Right atrium auricular region (tissue), 2 donors: Measurements from ENCODE around the gene FAM171A1. TPM values are rescaled to one million over a fixed set of nuclear protein-coding genes. Genes with fewer than 3 reads are reported as not detected.
A peak's percentile ranks its signal among the peaks of the same experiment; 100 is the strongest.

Experiments
- DNase-seq: peaks from one replicate; pipeline ENCODE4 v3.0.0-alpha.2; 2019; ENCODE audit warnings: low spot score
- H3K27ac ChIP-seq, 2 donors: fragments of 200-600 bp; sonication (generic); 1 replicate in 1 of 2; 2 replicates in 1 of 2; pipeline ENCODE4 v1.5.1; 2016 to 2019
- H3K27me3 ChIP-seq, 2 donors: fragments of 200-600 bp; sonication (generic); one replicate each; pipeline versions ENCODE4 v1.5.1 to v1.6.0; 2017 to 2019
- H3K36me3 ChIP-seq: fragments of 200-600 bp; sonication (generic); one replicate; pipeline ENCODE4 v1.5.1; 2016
- H3K4me1 ChIP-seq, 2 donors: fragments of 200-600 bp; sonication (generic); one replicate each; pipeline versions ENCODE4 v1.5.1 to v1.6.0; 2017 to 2019
- H3K4me3 ChIP-seq, 2 donors: fragments of 200-600 bp; sonication (generic); 1 replicate in 1 of 2; 2 replicates in 1 of 2; pipeline ENCODE4 v1.5.1; 2017 to 2019; ENCODE audit warnings: mild to moderate bottlenecking in 1 of 2, moderate library complexity in 1 of 2
- H3K9me3 ChIP-seq, 2 donors: fragments of 200-600 bp; sonication (generic); one replicate each; pipeline ENCODE4 v1.5.1; 2019
- CTCF ChIP-seq, 2 donors: fragments of 200-600 bp; sonication (generic); IDR thresholded peaks; one replicate each; pipeline ENCODE4 v1.5.1; 2019; ENCODE audit warnings: antibody characterized with exemption in 2 of 2
- total RNA-seq, 2 donors: library from RNA; depleted of rRNA; stranded (reverse); fragments of >200 nt; gene quantifications; one replicate each; pipeline ENCODE4 v1.1.0, GENCODE V29; 2016

The FAM171A1 gene
- total RNA-seq, 2 donors from 2014 or later = 7.8 to 13.7 TPM

- DNase-seq = no peak
- no peak overlapping the region for H3K4me3 ChIP-seq
- TF ChIP-seq CTCF (IDR thresholded peaks at IDR 0.05) = no peak
- no peaks in the 10 kb centered on the region for H3K9me3 ChIP-seq
- no peaks in the 10 kb centered on the region for H3K27me3 ChIP-seq
- H3K4me1 ChIP-seq = peaks cover 0 to 11% of the 10 kb centered on the region in 2 donors
- H3K27ac ChIP-seq = no peak overlapping the region
- no peaks in the 10 kb centered on the region for H3K36me3 ChIP-seq
These were observed 19.8 kb downstream of the FAM171A1 start for GRCh38 chr10:15351099-15351820.

- peaks cover 0 to 14% of the 10 kb centered on the region in 2 donors for H3K4me1 ChIP-seq
- no peak overlapping the region for H3K27ac ChIP-seq
- peak overlapping the region in 1 of 2 donors; percentile 31 for H3K4me3 ChIP-seq
- TF ChIP-seq CTCF (IDR thresholded peaks at IDR 0.05) = no peak
- no peak for DNase-seq
- H3K9me3 ChIP-seq = no peaks in the 10 kb centered on the region
- H3K36me3 ChIP-seq = no peaks in the 10 kb centered on the region
- H3K27me3 ChIP-seq = no peaks in the 10 kb centered on the region
These were observed 22.0 kb downstream of the FAM171A1 start for GRCh38 chr10:15349112-15349511.

GRCh38 chr10:15348579-15348978 is 22.5 kb downstream of the FAM171A1 start:
- no peaks in the 10 kb centered on the region for H3K27me3 ChIP-seq
- peak overlapping the region in 1 of 2 donors; percentile 31 for H3K4me3 ChIP-seq
- no peak for TF ChIP-seq CTCF (IDR thresholded peaks at IDR 0.05)
- peak; percentile 67 for DNase-seq
- H3K9me3 ChIP-seq = no peaks in the 10 kb centered on the region
- no peak overlapping the region for H3K27ac ChIP-seq
- H3K36me3 ChIP-seq = no peaks in the 10 kb centered on the region
- peaks cover 0 to 14% of the 10 kb centered on the region in 2 donors for H3K4me1 ChIP-seq

- no peaks in the 10 kb centered on the region for H3K9me3 ChIP-seq
- H3K27ac ChIP-seq = peak overlapping the region in 1 of 2 donors; percentile 36
- DNase-seq = no peak
- no peak overlapping the region for H3K4me3 ChIP-seq
- no peak for TF ChIP-seq CTCF (IDR thresholded peaks at IDR 0.05)
- no peaks in the 10 kb centered on the region for H3K36me3 ChIP-seq
- H3K4me1 ChIP-seq = peaks cover 0 to 14% of the 10 kb centered on the region in 2 donors
- H3K27me3 ChIP-seq = no peaks in the 10 kb centered on the region
These were observed 23.9 kb downstream of the FAM171A1 start for GRCh38 chr10:15347150-15347549.

GRCh38 chr10:15346440-15347141 is 24.5 kb downstream of the FAM171A1 start:
- H3K27me3 ChIP-seq = no peaks in the 10 kb centered on the region
- no peak overlapping the region for H3K4me3 ChIP-seq
- peaks cover 0 to 14% of the 10 kb centered on the region in 2 donors for H3K4me1 ChIP-seq
- peak; percentile 71 for DNase-seq
- TF ChIP-seq CTCF (IDR thresholded peaks at IDR 0.05) = no peak
- no peaks in the 10 kb centered on the region for H3K9me3 ChIP-seq
- H3K27ac ChIP-seq = peak overlapping the region in 1 of 2 donors; percentile 36
- no peaks in the 10 kb centered on the region for H3K36me3 ChIP-seq
